Islet of Langerhans (tissue), 1 donor: ENCODE measurements around the gene ZNF644.
A peak's percentile ranks its signal among the peaks of the same experiment; 100 is the strongest.
"Not testable (repeated sequence)": the region's sequence is repeated elsewhere in the genome, so short reads cannot be mapped to it uniquely, and the experiment has no call there.

ENCODE experiments used
- FAIRE-seq: peaks from one replicate; lab custom pipeline; 2011; peaks lifted over from hg19 to GRCh38; lab: Jason Lieb, UNC

Gene ZNF644

DNA sequence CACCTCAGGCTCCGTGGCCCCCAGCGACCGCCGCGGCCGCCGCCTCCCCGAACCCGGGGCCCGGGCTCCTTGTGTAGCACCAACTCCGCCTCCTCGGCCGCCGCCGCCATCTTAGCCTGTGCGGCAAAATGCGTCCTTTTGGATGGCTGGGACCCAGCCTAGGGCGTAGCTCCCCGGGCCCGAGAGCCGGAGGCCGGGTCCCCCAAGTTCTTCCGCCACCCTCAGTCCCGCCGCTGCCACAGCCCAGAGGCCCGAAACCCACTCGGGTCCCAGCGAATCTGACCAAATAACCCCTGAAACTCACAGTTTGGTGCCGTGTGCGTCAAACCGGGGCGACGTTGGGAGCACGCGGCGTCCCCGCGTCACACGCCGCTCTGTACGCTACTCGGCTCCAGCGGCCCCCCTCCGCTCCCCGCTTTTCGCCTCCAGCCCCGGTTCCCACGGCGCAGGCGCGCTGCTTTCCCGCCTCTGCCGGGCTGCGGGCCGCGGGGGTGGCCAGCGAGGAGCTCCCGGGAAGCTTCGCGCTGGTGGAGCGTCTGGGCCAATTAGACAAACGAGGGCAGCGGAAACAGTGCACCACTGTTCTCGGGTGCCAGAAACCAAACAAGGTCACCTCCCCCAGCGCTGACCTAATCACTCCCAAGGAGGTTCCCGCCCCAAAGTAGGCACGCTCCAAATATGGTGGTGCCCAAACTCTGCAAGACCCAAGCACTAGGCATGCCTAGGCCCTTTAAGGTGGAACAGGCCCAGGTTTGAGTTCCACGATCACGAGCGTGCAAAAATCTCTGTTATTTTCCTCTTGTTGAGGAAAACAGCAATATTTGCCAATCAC, at the start of gene ZNF644:
ZNF644 (minus strand) TSS at position 350 of the 832 bp plus-strand sequence. CDS start 39,682 bp downstream, outside the sequence.
- no peak for FAIRE-seq

DNA sequence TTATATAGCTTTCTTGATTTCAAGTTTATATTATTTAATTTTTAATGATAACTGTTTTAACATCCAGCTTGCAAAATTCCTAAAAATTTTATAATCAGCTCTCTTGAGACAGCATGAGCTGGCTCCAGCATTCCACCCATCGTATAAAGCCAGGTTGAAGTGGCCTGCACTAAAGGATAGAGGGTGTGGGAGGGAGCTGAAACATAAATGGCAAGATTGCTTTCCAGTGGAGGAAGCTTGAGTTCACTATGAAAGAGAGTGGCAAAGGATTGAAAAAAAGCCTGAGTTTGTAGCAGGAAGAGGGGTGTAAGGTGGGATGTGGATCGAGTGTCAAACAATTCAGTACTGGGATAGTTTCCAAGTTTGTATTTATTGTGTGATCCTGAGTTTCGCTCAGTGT, 48.5 kb upstream of the ZNF644 start:
- no peak for FAIRE-seq

DNA sequence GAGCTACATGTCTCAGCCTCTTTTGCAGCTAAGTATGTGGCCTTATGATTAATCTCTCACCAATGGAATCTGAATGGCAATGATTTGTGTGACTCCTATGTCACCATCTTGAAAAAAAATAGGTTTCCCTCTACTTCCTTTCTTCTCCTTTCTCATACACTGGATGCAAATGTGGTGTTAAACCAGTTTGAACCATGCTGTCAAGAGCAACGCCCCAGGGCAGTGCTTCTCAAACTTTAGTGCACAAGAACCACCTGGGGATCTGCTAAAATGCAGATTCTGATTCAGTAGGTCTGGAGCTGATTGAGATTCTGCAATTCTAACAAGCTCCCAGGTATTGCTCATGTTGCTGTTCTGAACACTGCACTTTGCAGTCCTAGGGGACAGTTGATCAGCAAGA, 44.7 kb upstream of the ZNF644 start:
- FAIRE-seq, result no peak

DNA sequence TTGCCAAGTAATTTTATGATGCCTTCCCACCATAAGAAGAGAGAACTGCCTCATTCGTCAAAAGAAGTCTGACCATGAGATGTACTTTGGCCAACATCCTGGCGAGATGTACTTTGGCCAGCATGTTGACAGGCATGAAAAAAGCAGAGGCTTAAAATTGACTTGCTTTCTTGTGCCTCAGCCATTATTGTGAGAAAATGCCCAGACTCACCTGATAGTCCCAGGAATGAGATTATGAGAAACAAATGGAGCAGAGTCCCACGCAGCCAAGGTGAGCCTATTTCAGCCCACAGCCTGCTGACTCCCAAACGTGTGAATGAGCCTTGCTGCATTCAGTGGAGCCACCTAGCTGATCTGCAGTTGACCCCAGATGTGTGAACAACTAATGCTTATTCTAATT, 43.5 kb upstream of the ZNF644 start:
- no peak for FAIRE-seq

DNA sequence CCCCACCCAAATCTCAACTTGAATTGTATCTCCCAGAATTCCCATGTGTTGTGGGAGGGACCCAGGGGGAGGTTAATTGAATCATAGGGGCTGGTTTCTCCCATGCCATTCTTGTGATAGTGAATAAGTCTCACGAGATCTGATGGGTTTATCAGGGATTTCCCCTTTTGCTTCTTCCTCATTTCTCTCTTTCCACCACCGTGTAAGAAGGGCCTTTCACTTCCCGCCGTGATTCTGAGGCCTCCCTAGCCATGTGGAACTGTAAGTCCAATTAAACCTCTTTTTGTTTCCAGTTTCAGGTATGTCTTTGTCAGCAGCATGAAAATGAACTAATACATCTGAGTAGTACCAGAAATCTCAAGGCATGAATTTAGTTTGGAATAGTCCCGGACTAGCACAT, 41.6 kb upstream of the ZNF644 start:
- not testable (repeated sequence) for FAIRE-seq

DNA sequence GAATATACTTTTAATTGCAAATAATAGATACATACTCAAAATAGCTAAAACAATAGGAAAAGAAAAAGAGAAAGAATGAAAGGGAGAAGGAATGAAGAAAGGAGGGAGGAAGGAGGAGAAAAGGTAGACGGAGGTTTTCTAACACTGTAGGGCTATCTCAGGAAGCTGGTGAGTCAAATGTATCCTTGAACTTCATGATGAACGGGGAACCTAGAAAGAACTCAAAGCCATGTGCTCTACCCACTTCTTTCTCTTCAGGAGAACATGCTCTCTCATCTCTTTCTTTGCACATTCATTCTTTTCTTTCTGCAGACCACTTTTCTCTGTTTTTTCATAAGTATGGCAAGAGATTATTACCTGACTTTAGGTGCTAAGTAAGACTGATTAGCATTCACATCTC, 37.3 kb upstream of the ZNF644 start:
- FAIRE-seq, result no peak

DNA sequence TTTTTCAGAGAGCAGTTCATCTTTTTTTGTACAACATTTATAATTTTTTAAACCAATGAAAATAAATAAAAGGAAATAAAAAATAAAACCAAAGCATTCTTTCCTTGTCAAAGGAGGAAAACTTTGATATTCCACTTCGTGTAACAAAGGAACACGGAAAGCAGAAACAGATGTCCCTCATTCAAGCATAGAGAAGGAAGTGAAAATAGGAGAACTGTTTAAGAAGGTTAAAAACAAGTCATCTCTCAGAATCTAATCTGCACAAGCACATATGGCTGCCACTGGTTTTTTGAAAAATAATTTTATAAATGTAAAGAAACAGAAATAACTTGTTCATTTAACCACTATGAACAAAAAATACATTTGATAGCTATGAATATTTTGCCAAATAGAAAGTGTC, 35.9 kb upstream of the ZNF644 start:
- FAIRE-seq, result no peak

DNA sequence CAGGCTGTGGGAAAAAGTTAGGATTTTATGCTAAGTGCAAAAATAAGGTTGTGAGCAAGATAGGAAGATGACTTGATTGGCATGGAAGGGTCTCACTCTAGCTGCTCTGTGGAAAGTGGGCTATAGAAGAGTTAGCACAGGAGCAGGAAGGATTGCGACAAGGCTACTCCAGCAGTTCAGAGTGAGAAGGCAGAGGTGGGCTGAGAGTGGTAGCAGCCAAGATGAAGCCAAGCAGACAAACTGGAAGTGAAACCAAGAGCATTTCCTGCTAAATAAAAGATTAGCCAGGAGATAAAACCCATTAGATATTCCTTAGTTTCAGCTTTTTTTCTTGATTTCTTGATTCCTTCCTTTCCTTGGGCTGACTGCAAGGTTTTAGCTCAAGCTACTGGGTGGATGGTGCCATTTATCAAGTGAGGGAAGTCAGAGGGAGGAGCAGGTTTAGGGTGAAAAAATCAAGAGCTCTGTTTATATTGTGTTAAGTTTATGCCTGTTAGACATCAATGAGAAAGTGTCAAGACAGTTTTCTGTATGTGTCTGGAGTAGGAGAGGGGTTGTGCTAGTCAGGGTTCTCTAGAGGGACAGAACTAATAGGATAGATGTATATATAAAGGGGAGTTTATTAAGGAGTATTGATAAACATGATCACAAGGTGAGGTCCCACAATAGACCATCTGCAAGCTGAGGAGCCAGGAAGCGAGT, 33.1 kb upstream of the ZNF644 start:
- FAIRE-seq, result no peak

DNA sequence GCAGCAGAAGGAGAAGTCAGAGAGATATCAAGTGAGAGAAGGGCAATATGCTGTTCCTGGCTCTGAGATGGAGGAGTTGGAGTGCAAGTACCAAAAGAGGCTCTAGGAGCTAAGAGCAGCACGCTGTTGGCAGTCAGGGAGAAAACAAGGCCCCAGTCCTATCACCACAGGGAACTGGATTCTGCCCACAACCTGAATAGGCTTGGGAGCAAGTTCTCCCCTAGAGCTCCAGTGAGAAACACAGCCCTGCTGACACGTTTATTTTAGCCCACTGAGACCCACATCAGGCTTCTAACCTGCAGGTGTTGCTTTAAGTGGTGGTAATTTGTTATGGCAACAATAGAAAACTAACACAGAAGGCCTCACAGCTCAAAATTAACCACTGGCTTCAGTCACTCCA, 31.8 kb upstream of the ZNF644 start:
- no peak for FAIRE-seq

DNA sequence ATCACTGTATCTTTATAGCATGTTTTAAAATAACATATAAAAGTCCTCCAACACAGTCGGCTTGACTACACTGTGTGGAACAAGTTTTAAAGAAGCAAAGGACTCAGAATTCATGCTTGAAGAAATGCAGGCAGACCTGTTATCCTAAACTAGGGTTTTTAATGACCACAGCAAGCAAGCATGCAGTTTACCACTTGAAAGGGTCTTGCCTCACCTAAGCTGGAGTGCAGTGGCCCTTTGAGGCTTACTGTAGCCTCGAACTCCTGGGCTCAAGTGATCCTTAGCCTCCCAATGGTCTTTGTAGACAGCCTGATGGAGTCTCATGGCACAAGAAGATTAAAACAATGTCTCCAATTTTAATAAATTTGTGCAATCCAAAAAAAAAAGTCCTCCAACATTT, 27.7 kb upstream of the ZNF644 start:
- FAIRE-seq, result not testable (repeated sequence)

DNA sequence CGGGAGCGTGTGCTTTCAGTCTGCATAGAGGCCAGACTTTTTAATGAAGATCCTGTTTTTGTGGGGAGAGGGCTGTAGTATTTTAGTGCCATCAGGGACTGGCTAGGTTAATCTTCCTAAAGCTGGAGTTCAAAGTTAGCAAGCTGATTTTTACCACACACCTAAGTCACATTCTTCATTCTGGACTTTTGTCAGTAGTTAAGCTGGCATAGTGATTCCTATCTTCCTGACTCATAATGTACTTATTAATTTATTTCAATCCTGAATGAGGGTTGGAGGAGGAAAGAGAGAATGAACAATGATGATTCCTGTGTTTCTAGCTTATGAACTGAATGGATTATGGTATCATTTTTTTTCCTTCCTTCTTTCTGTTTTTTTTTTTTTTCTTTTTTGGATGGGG, 24.9 kb upstream of the ZNF644 start:
- FAIRE-seq, result no peak

DNA sequence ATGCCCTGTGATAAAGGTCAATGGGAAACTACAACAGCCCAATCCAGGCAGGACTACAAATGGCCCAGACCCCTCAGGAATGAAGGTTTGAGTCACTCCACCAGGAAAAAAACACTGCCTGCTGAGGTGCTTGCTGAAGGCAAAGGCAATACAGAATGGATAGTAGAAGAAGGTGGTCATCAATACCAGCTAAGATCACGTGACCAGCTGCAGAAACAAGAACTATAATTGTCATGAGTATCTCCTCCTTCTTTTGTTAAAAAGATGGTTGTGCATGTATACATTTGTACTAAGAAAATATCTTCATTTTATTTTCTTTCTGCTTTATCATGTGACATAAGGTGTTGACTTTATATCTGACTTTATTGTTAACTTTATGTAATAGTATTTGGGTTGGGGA, 23.4 kb upstream of the ZNF644 start:
- no peak for FAIRE-seq

DNA sequence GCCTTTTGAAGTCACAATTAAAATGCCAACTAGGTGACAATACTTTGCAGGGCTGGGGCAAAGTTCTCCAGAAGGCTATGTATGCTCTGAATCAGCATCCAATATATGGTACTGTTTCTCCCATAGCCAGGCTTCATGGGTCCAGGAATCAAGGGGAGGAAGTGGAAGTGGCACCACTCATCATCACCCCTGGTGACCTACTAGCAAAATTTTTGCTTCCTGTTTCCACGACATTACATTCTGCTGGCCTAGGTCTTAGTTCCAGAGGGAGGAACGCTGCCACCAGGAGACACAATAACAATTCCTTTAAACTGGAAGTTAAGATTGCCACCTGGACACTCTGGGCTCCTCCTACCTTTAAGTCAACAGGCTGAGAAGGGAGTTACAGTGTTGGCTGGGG, 22.9 kb upstream of the ZNF644 start:
- FAIRE-seq, result not testable (repeated sequence)

DNA sequence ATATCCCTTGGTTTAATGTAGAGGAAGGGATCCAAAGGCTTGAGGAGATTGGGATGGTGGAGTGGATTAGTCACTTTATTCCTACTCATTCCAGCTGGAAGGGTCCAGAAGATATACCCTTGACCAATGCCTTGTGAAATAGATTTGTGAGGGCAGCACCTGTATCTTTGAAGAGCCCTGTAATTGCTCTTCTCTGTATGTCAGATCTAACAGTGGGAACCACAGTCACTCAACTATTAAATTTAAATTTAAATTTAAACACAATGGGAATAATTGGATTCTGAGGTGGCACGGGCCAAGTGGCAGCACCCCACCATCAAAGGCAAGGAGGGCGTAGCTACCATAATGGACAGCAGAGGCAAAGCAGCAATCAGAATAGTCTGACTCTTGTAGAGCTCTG, 20.5 kb upstream of the ZNF644 start:
- FAIRE-seq, result not testable (repeated sequence)

DNA sequence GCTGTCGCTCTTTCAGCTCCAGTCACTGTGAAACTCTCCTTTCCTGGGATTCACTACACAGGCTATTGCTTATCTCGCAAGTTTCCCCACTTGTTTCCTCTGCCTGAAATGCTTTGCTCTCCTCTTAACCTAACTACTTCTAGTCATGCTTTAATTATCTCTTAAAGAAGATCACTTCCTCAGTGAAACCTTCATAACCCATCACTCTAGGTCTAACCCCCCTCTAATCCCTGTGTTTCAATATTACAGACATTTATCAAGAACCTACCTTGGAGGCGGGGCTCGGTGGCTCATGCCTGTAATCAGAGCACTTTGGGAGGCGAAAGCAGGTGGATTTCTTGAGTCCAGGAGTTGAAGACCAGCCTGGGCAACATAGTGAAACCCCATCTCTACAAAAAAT, 16.7 kb upstream of the ZNF644 start:
- FAIRE-seq, result no peak

DNA sequence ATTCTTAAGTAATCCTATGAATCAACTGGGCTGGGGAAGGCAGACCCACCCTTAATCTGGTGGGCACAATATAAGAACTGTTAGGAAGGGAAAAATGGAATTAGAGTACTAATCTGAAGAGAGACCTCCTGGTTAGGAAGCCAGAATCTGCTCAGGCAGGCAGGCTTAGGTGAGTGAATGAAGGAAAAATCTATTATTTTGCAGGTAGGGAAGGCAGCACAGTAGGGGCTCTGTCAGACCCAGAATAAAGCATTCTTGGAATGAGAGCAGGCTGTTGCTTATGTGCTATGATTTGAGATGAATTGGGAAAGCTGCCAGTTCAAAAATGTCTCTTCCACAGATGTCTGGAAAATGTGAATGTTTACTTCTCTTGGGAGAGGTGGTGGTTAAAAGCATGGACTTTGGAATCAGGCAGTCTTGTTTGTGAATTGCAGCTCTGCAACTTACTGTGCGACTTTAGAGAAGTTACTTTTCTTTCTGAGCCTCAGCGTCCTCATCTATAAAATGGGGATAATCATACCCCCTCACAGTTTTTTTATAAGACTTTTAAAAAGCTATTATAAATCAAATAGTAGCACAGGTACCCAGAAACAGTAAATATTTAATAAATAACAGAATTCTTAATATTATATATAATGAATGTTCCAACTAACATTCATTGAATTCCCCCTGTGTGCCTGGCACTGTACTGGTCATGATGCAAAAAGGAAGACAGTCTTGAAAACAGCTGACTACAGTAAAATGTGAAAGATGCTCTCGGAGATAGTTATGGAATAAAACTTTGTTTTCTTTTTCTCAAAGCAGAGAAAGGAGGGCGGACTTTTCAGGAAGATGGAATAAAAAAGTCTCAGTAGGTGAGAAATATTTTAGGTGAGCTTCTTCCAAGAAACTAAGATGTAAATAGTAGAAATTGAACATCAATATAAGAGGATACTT, 15.3 kb upstream of the ZNF644 start:
- no peak for FAIRE-seq

DNA sequence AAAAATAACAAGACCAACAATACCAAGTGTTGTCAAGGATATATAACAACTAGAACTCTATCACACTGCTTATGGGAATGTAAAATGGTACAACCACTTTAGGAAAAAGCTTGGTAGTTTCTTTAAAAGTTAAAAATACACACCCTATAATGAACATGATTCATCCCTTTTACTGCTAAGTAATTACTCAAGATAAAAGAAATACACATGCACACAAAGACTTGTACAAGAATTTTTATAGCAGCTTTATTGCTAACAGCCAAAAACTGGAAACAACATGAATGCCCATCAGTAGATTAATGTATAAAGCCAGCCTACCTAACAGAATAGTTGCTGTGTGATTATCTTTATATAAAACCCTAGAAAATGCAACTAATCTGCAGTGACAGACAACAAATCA, 10.5 kb upstream of the ZNF644 start:
- no peak for FAIRE-seq

DNA sequence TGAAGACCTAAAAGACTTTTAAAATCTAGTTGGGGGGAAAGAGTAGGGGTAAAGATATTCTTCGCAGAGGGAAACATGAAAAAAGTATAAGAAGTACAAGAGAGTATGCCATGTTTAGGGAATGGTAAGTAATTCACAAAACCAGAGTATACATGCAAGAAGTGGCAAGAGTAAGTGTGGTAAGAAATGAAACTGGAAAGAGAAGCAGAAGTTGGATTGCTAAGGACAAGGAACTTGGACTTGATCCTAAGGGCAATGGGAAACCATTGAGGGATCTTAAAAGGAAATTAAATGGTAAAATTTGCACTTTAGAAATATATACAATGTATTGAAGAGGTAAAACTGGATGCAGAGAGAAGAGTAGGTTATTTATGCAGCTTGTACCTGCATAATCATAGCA, 9.2 kb upstream of the ZNF644 start:
- FAIRE-seq, result no peak

DNA sequence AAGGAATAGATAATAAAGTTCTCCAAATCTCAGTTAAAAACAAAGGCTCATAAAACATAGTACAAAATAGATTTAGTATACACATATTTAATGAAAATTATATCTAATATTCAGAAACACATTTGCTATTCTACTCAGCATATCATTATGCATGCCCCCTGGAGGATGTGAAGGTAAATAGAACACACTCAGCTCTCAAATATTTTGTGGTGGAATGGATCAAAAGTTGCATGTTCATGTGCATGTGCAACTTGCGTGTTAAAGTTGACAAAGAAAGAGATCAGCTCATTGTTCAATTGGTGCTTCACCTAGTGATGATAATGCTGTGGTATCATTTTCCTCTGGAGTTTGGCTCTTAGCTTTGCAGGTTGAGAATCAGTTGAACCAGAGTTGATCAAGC, 4.9 kb upstream of the ZNF644 start:
- FAIRE-seq, result no peak

DNA sequence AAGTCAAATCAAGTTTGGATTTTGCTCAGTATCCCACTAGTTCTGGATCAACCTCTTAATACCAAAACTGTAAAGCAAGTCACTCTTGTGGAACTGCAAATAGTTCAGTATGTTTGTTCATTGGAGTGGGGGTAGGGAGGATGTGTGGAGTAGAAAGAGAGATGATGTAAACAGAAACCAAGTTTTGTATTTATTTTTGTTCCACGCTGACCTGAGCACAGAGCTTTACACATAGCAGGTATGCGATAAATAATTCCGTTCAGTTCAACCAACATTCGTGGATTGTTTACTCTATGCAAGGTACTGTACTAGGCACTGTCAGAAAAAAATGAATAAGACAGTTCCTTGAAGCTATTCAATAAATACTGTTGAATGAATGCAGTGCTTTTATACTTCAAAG, 4.5 kb upstream of the ZNF644 start:
- no peak for FAIRE-seq

DNA sequence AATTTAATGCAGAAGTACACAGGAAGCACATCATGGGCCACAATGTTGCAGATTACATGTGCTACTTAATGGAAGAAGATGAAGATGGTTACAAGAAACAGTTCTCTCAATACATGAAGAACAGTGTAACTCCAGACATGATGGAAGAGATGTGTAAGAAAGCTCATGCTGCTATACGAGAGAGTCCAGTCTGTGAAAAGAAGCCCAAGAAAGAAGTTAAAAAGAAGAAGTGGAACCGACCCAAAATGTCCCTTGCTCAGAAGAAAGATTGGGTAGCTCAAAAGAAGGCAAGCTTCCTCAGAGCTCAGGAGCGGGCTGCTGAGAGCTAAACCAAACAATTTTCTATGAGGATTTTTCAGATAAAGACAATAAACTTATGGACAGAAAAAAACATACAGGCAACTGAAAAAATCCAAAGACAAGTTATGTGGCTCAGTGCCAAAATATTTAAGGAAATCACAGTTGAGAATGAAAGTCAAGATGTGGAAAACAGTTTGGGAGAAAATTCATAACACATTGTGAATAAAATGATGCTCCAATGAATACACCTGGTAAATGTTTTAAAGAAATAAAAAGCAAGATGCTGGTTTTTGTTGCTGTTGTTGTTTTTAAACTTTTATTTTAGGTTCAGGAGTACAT, 2.8 kb upstream of the ZNF644 start:
- FAIRE-seq, result no peak

DNA sequence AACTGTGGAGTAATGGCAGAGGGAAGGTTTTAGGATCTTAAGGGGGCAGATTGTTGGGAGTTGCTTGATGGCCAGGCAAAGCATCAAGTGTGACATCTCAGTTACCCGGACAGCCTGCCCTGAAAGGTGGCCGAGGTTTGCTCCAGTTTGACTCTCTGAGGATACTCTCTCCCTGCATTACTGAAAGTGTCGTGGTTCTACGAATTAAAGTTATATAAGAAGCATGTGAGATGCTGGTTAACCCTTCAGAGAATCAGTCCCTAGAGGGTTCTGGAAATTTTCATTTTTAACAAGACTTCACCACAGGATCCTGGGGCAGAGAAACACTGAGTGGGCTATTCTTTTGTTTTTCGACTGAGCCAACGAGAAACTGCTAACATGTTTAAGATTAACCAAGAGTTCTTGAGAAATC, 689 bp upstream of the ZNF644 start:
- peak; percentile 51 for FAIRE-seq
